Measurements from ENCODE around the gene SSTR3. TPM values are rescaled to one million over a fixed set of nuclear protein-coding genes. Genes with fewer than 3 reads are reported as not detected.

Gene SSTR3
- total and polyA plus RNA-seq, 2 of the 13 experiments (the other 11 are each of a cell fraction or from before 2014, with no cell fraction given), result 0.08 to 0.64 TPM

GRCh38 chr22:37199103-37199759, 13.0 kb downstream of the SSTR3 start (continued):
- TF ChIP-seq ZBTB7B (CRISPR knock-in tag; IDR thresholded peaks at IDR 0.05) (0 out of 2 replicates have a peak, but pooled peaks have one; percentile 19), ZNF451 (CRISPR knock-in tag; IDR thresholded peaks at IDR 0.05) (peak; percentile 12; the same call in 1 of the 2 replicates), PAF1 (CRISPR knock-in tag; IDR thresholded peaks at IDR 0.05) (no peak), ATF7 (IDR thresholded peaks at IDR 0.05) (no peak), ATF7 (CRISPR knock-in tag; IDR thresholded peaks at IDR 0.05) (0 out of 2 replicates have a peak, but pooled peaks have one; percentile 71), ZNF138 (CRISPR knock-in tag; IDR thresholded peaks at IDR 0.05; ENCODE audit: low read depth) (no peak), ZNF331 (CRISPR knock-in tag; IDR thresholded peaks at IDR 0.05) (0 out of 2 replicates have a peak, but pooled peaks have one; percentile 5), ZNF274 (CRISPR knock-in tag; IDR thresholded peaks at IDR 0.05) (peak; percentile 81; the same call in 1 of the 2 replicates), ZSCAN22 (CRISPR knock-in tag; IDR thresholded peaks at IDR 0.05) (0 out of 2 replicates have a peak, but pooled peaks have one; percentile 54), ZNF513 (CRISPR knock-in tag; conservative IDR thresholded peaks at IDR 0.05) (no peak), PHF21A (CRISPR knock-in tag; IDR thresholded peaks at IDR 0.05) (peak; percentile 18), ZNF777 (CRISPR knock-in tag; IDR thresholded peaks at IDR 0.05) (peak; percentile 15; the same call in 1 of the 2 replicates), THYN1 (CRISPR knock-in tag; IDR thresholded peaks at IDR 0.05; ENCODE audit: borderline replicate concordance, low read depth) (0 out of 2 replicates have a peak, but pooled peaks have one; percentile 42), RCOR2 (CRISPR knock-in tag; IDR thresholded peaks at IDR 0.05) (no peak), ZFP36 (IDR thresholded peaks at IDR 0.05; ENCODE audit: borderline replicate concordance, low read depth, low read length, partially characterized antibody) (no peak), PREB (CRISPR knock-in tag; IDR thresholded peaks at IDR 0.05) (no peak), ZNF317 (CRISPR knock-in tag; IDR thresholded peaks at IDR 0.05) (no peak; the same call in 1 of the 2 replicates)
- TF ChIP-seq, protein P1, sequence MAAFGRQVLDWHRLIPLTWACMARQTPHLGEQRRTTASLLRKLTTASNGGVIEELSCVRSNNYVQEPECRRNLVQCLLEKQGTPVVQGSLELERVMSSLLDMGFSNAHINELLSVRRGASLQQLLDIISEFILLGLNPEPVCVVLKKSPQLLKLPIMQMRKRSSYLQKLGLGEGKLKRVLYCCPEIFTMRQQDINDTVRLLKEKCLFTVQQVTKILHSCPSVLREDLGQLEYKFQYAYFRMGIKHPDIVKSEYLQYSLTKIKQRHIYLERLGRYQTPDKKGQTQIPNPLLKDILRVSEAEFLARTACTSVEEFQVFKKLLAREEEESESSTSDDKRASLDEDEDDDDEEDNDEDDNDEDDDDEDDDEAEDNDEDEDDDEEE (CRISPR knock-in tag; IDR thresholded peaks at IDR 0.05), result peak; percentile 53
- TF ChIP-seq, protein P2, sequence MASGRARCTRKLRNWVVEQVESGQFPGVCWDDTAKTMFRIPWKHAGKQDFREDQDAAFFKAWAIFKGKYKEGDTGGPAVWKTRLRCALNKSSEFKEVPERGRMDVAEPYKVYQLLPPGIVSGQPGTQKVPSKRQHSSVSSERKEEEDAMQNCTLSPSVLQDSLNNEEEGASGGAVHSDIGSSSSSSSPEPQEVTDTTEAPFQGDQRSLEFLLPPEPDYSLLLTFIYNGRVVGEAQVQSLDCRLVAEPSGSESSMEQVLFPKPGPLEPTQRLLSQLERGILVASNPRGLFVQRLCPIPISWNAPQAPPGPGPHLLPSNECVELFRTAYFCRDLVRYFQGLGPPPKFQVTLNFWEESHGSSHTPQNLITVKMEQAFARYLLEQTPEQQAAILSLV (CRISPR knock-in tag; IDR thresholded peaks at IDR 0.05; ENCODE audit: borderline replicate concordance), result peak; percentile 84; the same call in 1 of the 2 replicates
